AG04450 (cell line): ENCODE measurements around the gene LINC00632. TPM values are rescaled to one million over a fixed set of nuclear protein-coding genes. Genes with fewer than 3 reads are reported as not detected.

Experiments
- CTCF ChIA-PET: fragments of 300-600, 350-600 bp; formaldehyde crosslinking; extraction: SDS; loops from one replicate; lab custom pipeline; 2022; ENCODE audit warnings: antibody characterized with exemption, inconsistent platforms; lab: Charles Lee
- POLR2A ChIA-PET: fragments of 350-600 bp; formaldehyde crosslinking; extraction: SDS; loops from one replicate; lab custom pipeline; 2021; ENCODE audit warnings: antibody characterized with exemption, inconsistent platforms; lab: Yijun Ruan, JAX
- DNase-seq: peaks from one replicate; pipeline ENCODE4 v3.0.0-alpha.2; 2011; ENCODE audit warnings: low read depth, low spot score
- H3K27ac ChIP-seq: one replicate; pipeline ENCODE4 v1.5.1; 2012; ENCODE audit warnings: low read depth, low read length, control low read depth
- H3K27me3 ChIP-seq: one replicate; pipeline ENCODE4 v1.6.0; 2012; ENCODE audit warnings: low read length; ENCODE audit not compliant: control insufficient read depth, insufficient read depth
- H3K4me3 ChIP-seq: 2 replicates; pipeline ENCODE4 v1.5.1; 2011; ENCODE audit warnings: mild to moderate bottlenecking, low read depth, low read length, control low read depth
- H3K9me3 ChIP-seq: 2 replicates; pipeline ENCODE4 v1.5.1; 2012; ENCODE audit warnings: low read length; ENCODE audit not compliant: control insufficient read depth, insufficient read depth
- CTCF ChIP-seq: IDR thresholded peaks from 2 replicates; pipeline ENCODE4 v1.5.1; 2011; ENCODE audit warnings: low read depth, low read length, control low read depth, inconsistent platforms
- polyA plus RNA-seq: library from polyadenylated mRNA; depleted of rRNA; stranded (reverse); fragments of >200 nt; gene quantifications from 2 replicates; pipeline ENCODE4 v1.2.3, GENCODE V29; 2011; rRNA removed

Gene LINC00632
- polyA plus RNA-seq, 1 experiment: 69.9 TPM

GRCh38 chrX:140836874-140837273, 127.3 kb downstream of the LINC00632 start:
- TF ChIP-seq CTCF: no peak
- no peak overlapping the region for H3K27ac ChIP-seq
- H3K27me3 ChIP-seq: no peaks in the 10 kb centered on the region
- CTCF ChIA-PET: no interaction called here
- H3K9me3 ChIP-seq: no peaks in the 10 kb centered on the region
- POLR2A ChIA-PET: no interaction called here
- H3K4me3 ChIP-seq: no peak overlapping the region
- DNase-seq: no peak

Other genes with a start within 250 kb of the LINC00632 start
- not detected in 2 replicates for gene SOX3, start 204.7 kb upstream of the LINC00632 start, polyA plus RNA-seq